Measurements from ENCODE around the gene PRIMA1.

DNA sequence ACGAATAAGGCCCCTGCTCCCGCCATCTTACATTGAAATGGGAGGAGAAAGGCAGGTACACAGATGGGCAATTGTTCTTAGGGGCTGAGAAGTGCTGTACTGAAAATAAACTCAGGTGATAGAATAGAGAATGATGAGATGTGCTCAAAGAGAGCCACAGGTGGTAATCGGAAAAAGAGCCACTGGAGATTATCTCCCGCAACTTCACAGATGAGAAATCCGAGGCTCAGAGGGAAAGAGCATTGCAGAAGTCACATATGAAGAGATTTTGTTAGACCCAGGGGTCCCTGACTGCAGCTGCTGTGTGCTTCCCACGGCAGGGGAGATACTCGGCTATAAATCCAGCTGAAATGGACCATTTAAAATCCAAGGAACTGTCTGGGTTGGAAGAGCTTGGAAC, 73.7 kb downstream of the PRIMA1 start:
- TF ChIP-seq, protein P1, sequence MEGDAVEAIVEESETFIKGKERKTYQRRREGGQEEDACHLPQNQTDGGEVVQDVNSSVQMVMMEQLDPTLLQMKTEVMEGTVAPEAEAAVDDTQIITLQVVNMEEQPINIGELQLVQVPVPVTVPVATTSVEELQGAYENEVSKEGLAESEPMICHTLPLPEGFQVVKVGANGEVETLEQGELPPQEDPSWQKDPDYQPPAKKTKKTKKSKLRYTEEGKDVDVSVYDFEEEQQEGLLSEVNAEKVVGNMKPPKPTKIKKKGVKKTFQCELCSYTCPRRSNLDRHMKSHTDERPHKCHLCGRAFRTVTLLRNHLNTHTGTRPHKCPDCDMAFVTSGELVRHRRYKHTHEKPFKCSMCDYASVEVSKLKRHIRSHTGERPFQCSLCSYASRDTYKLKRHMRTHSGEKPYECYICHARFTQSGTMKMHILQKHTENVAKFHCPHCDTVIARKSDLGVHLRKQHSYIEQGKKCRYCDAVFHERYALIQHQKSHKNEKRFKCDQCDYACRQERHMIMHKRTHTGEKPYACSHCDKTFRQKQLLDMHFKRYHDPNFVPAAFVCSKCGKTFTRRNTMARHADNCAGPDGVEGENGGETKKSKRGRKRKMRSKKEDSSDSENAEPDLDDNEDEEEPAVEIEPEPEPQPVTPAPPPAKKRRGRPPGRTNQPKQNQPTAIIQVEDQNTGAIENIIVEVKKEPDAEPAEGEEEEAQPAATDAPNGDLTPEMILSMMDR (IDR thresholded peaks at IDR 0.05) = no peak
- TF ChIP-seq POLR2A (IDR thresholded peaks at IDR 0.05) = no peak
